Parathyroid adenoma (tissue), 2 donors: ENCODE measurements around the gene TP53I11.

Experiments used
- H2AFZ ChIP-seq: fragments of 300-600 bp; sonication (generic); one replicate; pipeline ENCODE4 v1.7.0; 2017; ENCODE audit warnings: antibody characterized with exemption, mild to moderate bottlenecking
- H3K27ac ChIP-seq: fragments of 300-600 bp; sonication (generic); one replicate; pipeline ENCODE4 v1.7.0; 2017
- H3K27me3 ChIP-seq: fragments of 300-600 bp; sonication (generic); one replicate; pipeline ENCODE4 v1.7.0; 2017; ENCODE audit warnings: low read length; ENCODE audit not compliant: control insufficient read depth, insufficient read depth
- H3K36me3 ChIP-seq: fragments of 300-600 bp; sonication (generic); one replicate; pipeline ENCODE4 v1.7.0; 2017; ENCODE audit warnings: low read length; ENCODE audit not compliant: control insufficient read depth, insufficient read depth
- H3K4me1 ChIP-seq: fragments of 300-600 bp; sonication (generic); one replicate; pipeline ENCODE4 v1.7.0; 2017; ENCODE audit warnings: control low read depth
- H3K4me2 ChIP-seq: fragments of 300-600 bp; sonication (generic); one replicate; pipeline ENCODE4 v1.7.0; 2017; ENCODE audit warnings: low read length
- H3K4me3 ChIP-seq: fragments of 300-600 bp; sonication (generic); one replicate; pipeline ENCODE4 v1.7.0; 2017; ENCODE audit warnings: low read depth, low read length
- H3K79me2 ChIP-seq: fragments of 300-600 bp; sonication (generic); one replicate; pipeline ENCODE4 v1.7.0; 2017; ENCODE audit warnings: control low read depth
- H3K9ac ChIP-seq: fragments of 300-600 bp; sonication (generic); one replicate; pipeline ENCODE4 v1.7.0; 2017; ENCODE audit warnings: mild to moderate bottlenecking
- H3K9me3 ChIP-seq: fragments of 300-600 bp; sonication (generic); one replicate; pipeline ENCODE4 v1.7.0; 2017; ENCODE audit warnings: low read length; ENCODE audit not compliant: control insufficient read depth
- CTCF ChIP-seq: fragments of 300-600 bp; sonication (generic); IDR thresholded peaks from one replicate; pipeline ENCODE4 v1.7.0; 2017; ENCODE audit warnings: antibody characterized with exemption, mild to moderate bottlenecking
- donor health status: primary hyperparathyroidism.

The TP53I11 gene

GRCh38 chr11:44936951-44937543, 13.6 kb downstream of the TP53I11 start:
- no peak overlapping the region for H3K27ac ChIP-seq
- H3K79me2 ChIP-seq: no peaks in the 10 kb centered on the region
- no peak for TF ChIP-seq CTCF
- no peaks in the 10 kb centered on the region for H3K36me3 ChIP-seq
- no peak overlapping the region for H2AFZ ChIP-seq
- no peak overlapping the region for H3K4me2 ChIP-seq
- no peak overlapping the region for H3K9ac ChIP-seq
- H3K9me3 ChIP-seq: no peaks in the 10 kb centered on the region
- no peak overlapping the region for H3K4me3 ChIP-seq
- H3K4me1 ChIP-seq: no peaks in the 10 kb centered on the region
- no peaks in the 10 kb centered on the region for H3K27me3 ChIP-seq

GRCh38 chr11:44936525-44936924, 14.2 kb downstream of the TP53I11 start:
- Histone ChIP-seq H3K36me3 (no peaks in the 10 kb centered on the region), H3K27ac (no peak overlapping the region), H3K4me3 (no peak overlapping the region), H3K4me2 (no peak overlapping the region), H2AFZ (no peak overlapping the region), H3K27me3 (no peaks in the 10 kb centered on the region), H3K79me2 (no peaks in the 10 kb centered on the region), H3K4me1 (no peaks in the 10 kb centered on the region), H3K9ac (no peak overlapping the region), H3K9me3 (no peaks in the 10 kb centered on the region)
- TF ChIP-seq CTCF: peak; percentile 79

- Histone ChIP-seq H3K9ac (no peak overlapping the region), H3K9me3 (no peaks in the 10 kb centered on the region), H3K79me2 (no peaks in the 10 kb centered on the region), H3K4me2 (no peak overlapping the region), H3K4me1 (no peaks in the 10 kb centered on the region), H2AFZ (no peak overlapping the region), H3K4me3 (no peak overlapping the region), H3K27me3 (no peaks in the 10 kb centered on the region), H3K27ac (no peak overlapping the region), H3K36me3 (no peaks in the 10 kb centered on the region)
- TF ChIP-seq CTCF: no peak
These were observed 15.9 kb downstream of the TP53I11 start for GRCh38 chr11:44934735-44935250.

GRCh38 chr11:44934110-44934509, 16.6 kb downstream of the TP53I11 start:
- H3K36me3 ChIP-seq: no peaks in the 10 kb centered on the region
- TF ChIP-seq CTCF: no peak

GRCh38 chr11:44931466-44931865, 19.2 kb downstream of the TP53I11 start:
- Histone ChIP-seq H2AFZ (no peak overlapping the region), H3K27ac (no peak overlapping the region), H3K4me1 (no peaks in the 10 kb centered on the region), H3K9ac (no peak overlapping the region), H3K27me3 (no peaks in the 10 kb centered on the region), H3K4me3 (no peak overlapping the region), H3K9me3 (no peaks in the 10 kb centered on the region), H3K79me2 (no peaks in the 10 kb centered on the region), H3K36me3 (no peaks in the 10 kb centered on the region), H3K4me2 (no peak overlapping the region)
- no peak for TF ChIP-seq CTCF

More at GRCh38 chr11:44934110-44934509, 16.6 kb downstream of the TP53I11 start:
- H3K4me3 ChIP-seq: no peak overlapping the region
- H3K27me3 ChIP-seq: no peaks in the 10 kb centered on the region
- no peak overlapping the region for H3K27ac ChIP-seq
- no peak overlapping the region for H3K4me2 ChIP-seq
- no peaks in the 10 kb centered on the region for H3K9me3 ChIP-seq
- no peaks in the 10 kb centered on the region for H3K4me1 ChIP-seq
- no peak overlapping the region for H3K9ac ChIP-seq
- H2AFZ ChIP-seq: no peak overlapping the region
- H3K79me2 ChIP-seq: no peaks in the 10 kb centered on the region
